Cerebellar cortex (tissue), 1 donor: ENCODE data around the gene DBP.
A peak's percentile ranks its signal among the peaks of the same experiment; 100 is the strongest.
"Not testable (repeated sequence)": the region's sequence is repeated elsewhere in the genome, so short reads cannot be mapped to it uniquely, and the experiment has no call there.

Experiments
- DNase-seq: peaks from one replicate; pipeline ENCODE4 v3.0.0-alpha.2; 2015; ENCODE audit warnings: low spot score

DBP gene

GRCh38 chr19:48636859-48637448 is at the start of gene DBP:
DBP (minus strand) TSS chr19:48637379; CDS start chr19:48636994, 385 bp downstream.
- DNase-seq: no peak

- DNase-seq: not testable (repeated sequence)
Measured at GRCh38 chr19:48686637-48687036, 49.5 kb upstream of the DBP start.

GRCh38 chr19:48686088-48686487 is 48.9 kb upstream of the DBP start:
- DNase-seq: no peak

GRCh38 chr19:48685583-48685982 is 48.4 kb upstream of the DBP start:
- no peak for DNase-seq

GRCh38 chr19:48683349-48683748 is 46.2 kb upstream of the DBP start:
- DNase-seq: peak; percentile 39

- no peak for DNase-seq
Measured at GRCh38 chr19:48681127-48681470, 43.9 kb upstream of the DBP start.

GRCh38 chr19:48680436-48681126 is 43.4 kb upstream of the DBP start:
- DNase-seq: no peak

- DNase-seq: not testable (repeated sequence)
Measured at GRCh38 chr19:48680006-48680405, 42.8 kb upstream of the DBP start.

- no peak for DNase-seq
Measured at GRCh38 chr19:48678201-48678600, 41.0 kb upstream of the DBP start.

GRCh38 chr19:48676887-48677286 is 39.7 kb upstream of the DBP start:
- DNase-seq: no peak

GRCh38 chr19:48676487-48676886 is 39.3 kb upstream of the DBP start:
- DNase-seq: no peak

- peak; percentile 95 for DNase-seq
Measured at GRCh38 chr19:48674921-48675824, 38.0 kb upstream of the DBP start.

GRCh38 chr19:48674216-48674809 is 37.1 kb upstream of the DBP start:
- DNase-seq: no peak

- DNase-seq: no peak
Measured at GRCh38 chr19:48673436-48674100, 36.4 kb upstream of the DBP start.

- DNase-seq: no peak
Measured at GRCh38 chr19:48672994-48673393, 35.8 kb upstream of the DBP start, which contains the start of gene NTN5. NTN5 (minus strand) TSS chr19:48673017; CDS start chr19:48670986, 2,031 bp downstream.

GRCh38 chr19:48671446-48671995 is 34.3 kb upstream of the DBP start:
- DNase-seq: no peak

- DNase-seq: no peak
Measured at GRCh38 chr19:48670699-48671445, 33.7 kb upstream of the DBP start.

GRCh38 chr19:48669903-48670668 is 32.9 kb upstream of the DBP start:
- no peak for DNase-seq

- DNase-seq: no peak
Measured at GRCh38 chr19:48668761-48669160, 31.6 kb upstream of the DBP start.

- peak; percentile 72 for DNase-seq
Measured at GRCh38 chr19:48668332-48668731, 31.2 kb upstream of the DBP start.
